NCI-H1092 treated with DMSO at 0.1 percent for 48 hours (cell line): ENCODE results near the gene EAPP.
"Not testable (repeated sequence)": the region's sequence is repeated elsewhere in the genome, so short reads cannot be mapped to it uniquely, and the experiment has no call there.

Experiments
- DNase-seq: peaks from one replicate; lab custom pipeline; 2025; lab: John Stamatoyannopoulos, UW

Gene EAPP, protein sequence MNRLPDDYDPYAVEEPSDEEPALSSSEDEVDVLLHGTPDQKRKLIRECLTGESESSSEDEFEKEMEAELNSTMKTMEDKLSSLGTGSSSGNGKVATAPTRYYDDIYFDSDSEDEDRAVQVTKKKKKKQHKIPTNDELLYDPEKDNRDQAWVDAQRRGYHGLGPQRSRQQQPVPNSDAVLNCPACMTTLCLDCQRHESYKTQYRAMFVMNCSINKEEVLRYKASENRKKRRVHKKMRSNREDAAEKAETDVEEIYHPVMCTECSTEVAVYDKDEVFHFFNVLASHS

DNA sequence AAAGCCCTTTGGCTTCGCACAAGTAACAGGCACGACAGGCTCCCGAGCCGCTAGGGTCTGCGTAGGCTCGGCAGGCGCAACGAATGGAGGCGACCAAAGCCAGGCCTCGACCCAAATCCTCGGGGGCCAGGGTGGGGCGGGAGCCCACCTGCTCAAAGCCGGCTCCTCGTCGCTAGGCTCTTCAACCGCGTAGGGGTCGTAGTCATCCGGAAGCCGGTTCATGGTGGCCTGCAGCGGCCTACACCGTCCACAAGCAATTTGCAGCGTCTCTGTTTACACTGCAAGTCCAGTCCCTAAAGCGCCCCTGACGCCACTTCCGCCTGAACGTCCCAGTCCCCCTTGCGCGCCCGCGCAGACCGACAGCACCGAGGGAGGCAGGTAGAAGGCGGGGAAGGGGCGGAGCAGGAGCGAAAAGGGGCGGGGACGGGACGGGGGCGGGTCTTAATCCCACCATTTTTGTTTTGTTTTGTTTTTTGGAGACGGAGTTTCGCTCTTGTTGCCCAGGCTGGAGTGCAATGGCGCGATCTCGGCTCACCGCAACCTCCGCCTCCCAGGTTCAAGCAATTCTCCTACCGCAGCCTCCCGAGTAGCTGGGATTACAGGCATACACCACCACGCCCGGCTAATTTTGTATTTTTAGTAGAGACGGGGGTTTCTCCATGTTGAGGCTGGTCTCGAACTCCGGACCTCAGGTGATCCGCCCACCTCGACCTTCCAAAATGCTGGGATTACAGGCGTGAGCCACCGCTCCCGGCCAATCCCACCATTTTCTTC is at the start of gene EAPP:
Gene EAPP (minus strand): TSS at position 295 of the 774 bp plus-strand sequence. CDS start 73 bp downstream, at position 222.
- DNase-seq: no peak

- no peak for DNase-seq
These were observed 44.0 kb upstream of the EAPP start for GRCh38 chr14:34583525-34583924.

GRCh38 chr14:34582117-34582680 is 42.7 kb upstream of the EAPP start:
- no peak for DNase-seq

DNA sequence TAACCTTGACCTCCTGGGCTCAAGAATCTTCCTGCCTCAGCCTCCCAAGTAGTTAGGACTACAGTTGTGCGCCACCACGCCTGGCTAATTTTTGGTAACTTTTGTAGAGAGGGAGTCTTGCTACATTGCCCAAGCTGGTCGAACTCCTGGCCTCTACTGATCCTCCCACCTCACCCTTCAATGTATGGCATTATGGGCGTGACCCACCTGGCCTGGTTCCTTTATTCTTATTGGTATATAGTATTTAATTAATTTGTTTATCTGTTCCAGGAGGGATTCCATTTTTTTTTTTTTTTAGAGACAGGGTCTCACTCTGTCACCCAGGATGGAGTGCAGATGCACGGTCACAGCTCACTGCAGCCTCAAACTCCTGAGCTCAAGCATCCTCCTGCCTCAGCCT is 40.9 kb upstream of the EAPP start:
- DNase-seq: no peak

DNA sequence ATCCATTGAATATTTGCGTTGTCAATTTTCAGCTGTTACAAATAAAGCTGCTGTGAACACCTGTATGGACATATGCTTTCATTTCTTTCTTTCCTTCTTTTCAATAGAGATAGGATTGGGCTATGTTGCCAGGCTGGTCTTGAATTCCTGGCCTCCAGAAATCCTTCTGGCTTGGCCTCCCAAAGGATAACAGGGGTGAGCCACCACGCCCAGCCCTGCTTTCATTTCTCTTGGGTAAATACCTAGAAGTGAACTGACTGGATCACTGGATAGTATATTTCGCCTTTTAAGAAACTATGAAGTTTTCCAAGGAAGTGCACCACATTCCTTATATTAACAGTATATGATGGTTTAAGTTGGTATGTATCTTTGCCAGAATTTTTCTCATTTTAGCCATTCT is 32.3 kb upstream of the EAPP start:
- DNase-seq: no peak

- no peak for DNase-seq
These were observed 30.2 kb upstream of the EAPP start for GRCh38 chr14:34569750-34570149.

GRCh38 chr14:34568803-34569202 is 29.3 kb upstream of the EAPP start:
- DNase-seq: no peak

GRCh38 chr14:34562776-34563150 is 23.3 kb upstream of the EAPP start:
- DNase-seq: no peak

- DNase-seq: not testable (repeated sequence)
These were observed 22.7 kb upstream of the EAPP start for GRCh38 chr14:34562037-34562775.

GRCh38 chr14:34556498-34556829 is 17.0 kb upstream of the EAPP start:
- not testable (repeated sequence) for DNase-seq

DNA sequence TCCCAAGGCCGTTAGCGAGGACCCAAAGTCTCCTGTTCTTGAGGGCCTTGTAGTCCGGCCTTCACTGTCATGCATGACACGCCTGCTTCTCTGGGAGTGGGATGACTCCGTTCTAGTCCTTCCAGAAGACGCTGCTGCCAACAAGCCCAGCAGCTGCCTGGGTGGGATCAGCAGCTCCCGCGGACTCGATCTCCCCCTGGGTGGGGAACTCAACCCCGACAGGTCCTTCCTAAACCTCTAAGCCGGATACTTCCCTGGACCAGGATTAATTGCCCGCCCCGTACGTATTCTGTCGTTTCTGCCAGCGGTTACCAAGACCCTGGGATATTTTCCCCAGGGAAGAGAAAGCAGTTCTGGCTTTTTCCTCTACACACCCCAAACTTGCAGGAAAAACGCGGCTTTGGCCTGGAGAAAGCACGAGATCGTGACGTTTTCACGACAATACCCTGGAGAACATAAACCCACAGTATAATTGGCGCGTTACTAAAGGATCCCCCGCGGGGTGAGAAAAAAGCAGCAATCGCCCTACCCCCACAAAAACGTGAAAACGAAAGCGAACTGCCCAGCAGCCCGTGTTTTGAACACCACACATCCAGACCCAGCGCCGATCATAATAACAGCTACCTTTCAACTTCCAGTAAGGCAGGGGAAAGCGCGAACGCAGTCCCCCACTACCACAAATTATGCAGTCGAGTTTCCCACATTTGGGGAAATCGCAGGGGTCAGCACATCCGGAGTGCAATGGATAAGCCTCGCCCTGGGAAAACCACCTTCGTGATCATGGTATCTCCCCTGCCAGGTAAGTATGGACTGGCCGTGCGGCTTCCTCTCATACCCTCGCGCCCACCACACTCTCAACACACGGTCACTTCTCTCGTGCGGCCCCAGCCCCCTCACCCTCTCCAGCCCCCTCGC is 16.3 kb upstream of the EAPP start:
- not testable (repeated sequence) for DNase-seq

- no peak for DNase-seq
These were observed 15.2 kb upstream of the EAPP start for GRCh38 chr14:34554540-34555250.

- DNase-seq: not testable (repeated sequence)
These were observed 9.9 kb upstream of the EAPP start for GRCh38 chr14:34549276-34549966.

DNA sequence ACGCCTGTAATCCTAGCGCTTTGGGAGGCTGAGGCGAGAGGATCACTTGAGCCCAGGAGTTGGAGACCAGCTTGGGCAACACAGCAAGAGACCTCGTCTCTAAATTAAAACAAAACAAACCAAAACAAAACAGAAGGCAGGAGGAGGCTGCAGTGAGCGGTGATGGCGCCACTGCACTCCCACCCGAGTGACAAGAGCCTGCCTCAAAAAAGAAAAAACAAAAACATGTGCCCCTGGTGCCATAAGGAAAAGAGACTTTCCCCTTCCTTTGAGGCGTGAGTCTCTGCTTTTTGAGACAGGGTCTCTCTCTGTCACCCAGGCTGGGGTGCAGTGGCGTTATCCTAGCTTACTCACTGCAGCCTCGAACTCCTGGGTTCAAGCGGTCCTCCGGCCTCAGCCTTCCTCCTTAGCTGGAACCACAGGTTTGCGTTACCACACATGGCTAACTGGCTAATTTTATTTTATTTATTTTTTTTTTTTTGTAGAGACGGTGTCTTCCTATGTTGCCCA is 9.0 kb upstream of the EAPP start:
- no peak for DNase-seq

- not testable (repeated sequence) for DNase-seq
These were observed 7.6 kb upstream of the EAPP start for GRCh38 chr14:34547136-34547520.

DNA sequence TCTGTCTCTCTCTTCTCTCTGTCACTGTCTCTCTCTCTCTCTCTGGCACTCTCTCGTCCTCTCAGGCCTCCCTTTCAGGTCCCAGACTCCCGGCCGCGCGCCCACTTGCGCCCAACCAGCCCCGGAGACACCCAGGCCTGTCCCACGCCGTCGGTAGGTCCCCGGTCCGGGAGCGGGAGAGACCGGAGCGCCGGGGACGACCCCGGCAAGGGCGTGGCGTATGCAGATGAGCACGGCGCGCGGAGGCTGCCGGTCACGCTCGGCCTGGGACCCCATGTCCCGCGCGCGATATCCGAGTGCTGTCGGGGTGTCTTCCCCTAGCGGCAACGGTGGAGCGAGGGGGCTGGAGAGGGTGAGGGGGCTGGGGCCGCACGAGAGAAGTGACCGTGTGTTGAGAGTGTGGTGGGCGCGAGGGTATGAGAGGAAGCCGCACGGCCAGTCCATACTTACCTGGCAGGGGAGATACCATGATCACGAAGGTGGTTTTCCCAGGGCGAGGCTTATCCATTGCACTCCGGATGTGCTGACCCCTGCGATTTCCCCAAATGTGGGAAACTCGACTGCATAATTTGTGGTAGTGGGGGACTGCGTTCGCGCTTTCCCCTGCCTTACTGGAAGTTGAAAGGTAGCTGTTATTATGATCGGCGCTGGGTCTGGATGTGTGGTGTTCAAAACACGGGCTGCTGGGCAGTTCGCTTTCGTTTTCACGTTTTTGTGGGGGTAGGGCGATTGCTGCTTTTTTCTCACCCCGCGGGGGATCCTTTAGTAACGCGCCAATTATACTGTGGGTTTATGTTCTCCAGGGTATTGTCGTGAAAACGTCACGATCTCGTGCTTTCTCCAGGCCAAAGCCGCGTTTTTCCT is 7.0 kb upstream of the EAPP start:
- DNase-seq: not testable (repeated sequence)

GRCh38 chr14:34540181-34541059 is 919 bp upstream of the EAPP start:
- DNase-seq: not testable (repeated sequence)

GRCh38 chr14:34538871-34539406 is 562 bp downstream of the EAPP start:
- DNase-seq: no peak
